Measurements from ENCODE around the gene CTSO.

CTSO gene

DNA sequence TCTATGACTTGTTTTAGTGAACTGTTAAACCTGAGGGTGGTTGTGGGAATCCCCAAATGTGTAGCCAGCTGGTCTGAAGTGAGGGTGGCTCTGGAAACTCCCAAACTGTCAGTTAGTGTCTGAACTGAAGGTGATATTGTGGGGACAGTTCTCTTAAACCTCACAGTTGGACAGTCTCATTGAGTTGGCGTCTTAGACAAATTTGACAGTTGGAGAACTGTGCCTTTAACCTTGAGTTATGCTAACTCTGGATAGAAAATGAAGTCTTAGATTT lies 20.7 kb upstream of the CTSO start:
- TF ChIP-seq ISL1 (CRISPR knock-in tag; IDR thresholded peaks at IDR 0.05): no peak
- TF ChIP-seq, protein P1, sequence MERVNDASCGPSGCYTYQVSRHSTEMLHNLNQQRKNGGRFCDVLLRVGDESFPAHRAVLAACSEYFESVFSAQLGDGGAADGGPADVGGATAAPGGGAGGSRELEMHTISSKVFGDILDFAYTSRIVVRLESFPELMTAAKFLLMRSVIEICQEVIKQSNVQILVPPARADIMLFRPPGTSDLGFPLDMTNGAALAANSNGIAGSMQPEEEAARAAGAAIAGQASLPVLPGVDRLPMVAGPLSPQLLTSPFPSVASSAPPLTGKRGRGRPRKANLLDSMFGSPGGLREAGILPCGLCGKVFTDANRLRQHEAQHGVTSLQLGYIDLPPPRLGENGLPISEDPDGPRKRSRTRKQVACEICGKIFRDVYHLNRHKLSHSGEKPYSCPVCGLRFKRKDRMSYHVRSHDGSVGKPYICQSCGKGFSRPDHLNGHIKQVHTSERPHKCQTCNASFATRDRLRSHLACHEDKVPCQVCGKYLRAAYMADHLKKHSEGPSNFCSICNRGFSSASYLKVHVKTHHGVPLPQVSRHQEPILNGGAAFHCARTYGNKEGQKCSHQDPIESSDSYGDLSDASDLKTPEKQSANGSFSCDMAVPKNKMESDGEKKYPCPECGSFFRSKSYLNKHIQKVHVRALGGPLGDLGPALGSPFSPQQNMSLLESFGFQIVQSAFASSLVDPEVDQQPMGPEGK (CRISPR knock-in tag; IDR thresholded peaks at IDR 0.05; ENCODE audit: borderline replicate concordance): no peak
- TF ChIP-seq BACH2 (CRISPR knock-in tag; IDR thresholded peaks at IDR 0.05; ENCODE audit: borderline replicate concordance): no peak
- TF ChIP-seq, protein P2, sequence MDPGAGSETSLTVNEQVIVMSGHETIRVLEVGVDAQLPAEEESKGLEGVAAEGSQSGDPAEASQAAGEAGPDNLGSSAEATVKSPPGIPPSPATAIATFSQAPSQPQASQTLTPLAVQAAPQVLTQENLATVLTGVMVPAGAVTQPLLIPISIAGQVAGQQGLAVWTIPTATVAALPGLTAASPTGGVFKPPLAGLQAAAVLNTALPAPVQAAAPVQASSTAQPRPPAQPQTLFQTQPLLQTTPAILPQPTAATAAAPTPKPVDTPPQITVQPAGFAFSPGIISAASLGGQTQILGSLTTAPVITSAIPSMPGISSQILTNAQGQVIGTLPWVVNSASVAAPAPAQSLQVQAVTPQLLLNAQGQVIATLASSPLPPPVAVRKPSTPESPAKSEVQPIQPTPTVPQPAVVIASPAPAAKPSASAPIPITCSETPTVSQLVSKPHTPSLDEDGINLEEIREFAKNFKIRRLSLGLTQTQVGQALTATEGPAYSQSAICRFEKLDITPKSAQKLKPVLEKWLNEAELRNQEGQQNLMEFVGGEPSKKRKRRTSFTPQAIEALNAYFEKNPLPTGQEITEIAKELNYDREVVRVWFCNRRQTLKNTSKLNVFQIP (CRISPR knock-in tag; IDR thresholded peaks at IDR 0.05; ENCODE audit: borderline replicate concordance, low read depth): no peak
- TF ChIP-seq ZNF565 (CRISPR knock-in tag; conservative IDR thresholded peaks at IDR 0.05; ENCODE audit: low read depth): no peak
- no peak for TF ChIP-seq CSDC2 (CRISPR knock-in tag; IDR thresholded peaks at IDR 0.05)
- no peak for TF ChIP-seq TOX (CRISPR knock-in tag; IDR thresholded peaks at IDR 0.05; ENCODE audit: borderline replicate concordance)
- TF ChIP-seq RARB (CRISPR knock-in tag; IDR thresholded peaks at IDR 0.05): no peak
- TF ChIP-seq ZC3H10 (CRISPR knock-in tag; IDR thresholded peaks at IDR 0.05): no peak
- TF ChIP-seq, protein P3, sequence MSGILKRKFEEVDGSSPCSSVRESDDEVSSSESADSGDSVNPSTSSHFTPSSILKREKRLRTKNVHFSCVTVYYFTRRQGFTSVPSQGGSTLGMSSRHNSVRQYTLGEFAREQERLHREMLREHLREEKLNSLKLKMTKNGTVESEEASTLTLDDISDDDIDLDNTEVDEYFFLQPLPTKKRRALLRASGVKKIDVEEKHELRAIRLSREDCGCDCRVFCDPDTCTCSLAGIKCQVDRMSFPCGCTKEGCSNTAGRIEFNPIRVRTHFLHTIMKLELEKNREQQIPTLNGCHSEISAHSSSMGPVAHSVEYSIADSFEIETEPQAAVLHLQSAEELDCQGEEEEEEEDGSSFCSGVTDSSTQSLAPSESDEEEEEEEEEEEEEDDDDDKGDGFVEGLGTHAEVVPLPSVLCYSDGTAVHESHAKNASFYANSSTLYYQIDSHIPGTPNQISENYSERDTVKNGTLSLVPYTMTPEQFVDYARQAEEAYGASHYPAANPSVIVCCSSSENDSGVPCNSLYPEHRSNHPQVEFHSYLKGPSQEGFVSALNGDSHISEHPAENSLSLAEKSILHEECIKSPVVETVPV (CRISPR knock-in tag; IDR thresholded peaks at IDR 0.05): no peak
- TF ChIP-seq ARNTL (CRISPR knock-in tag; IDR thresholded peaks at IDR 0.05; ENCODE audit: borderline replicate concordance, low read depth): no peak
- no peak for TF ChIP-seq ESRRG (CRISPR knock-in tag; IDR thresholded peaks at IDR 0.05)
- no peak for ATAC-seq

DNA sequence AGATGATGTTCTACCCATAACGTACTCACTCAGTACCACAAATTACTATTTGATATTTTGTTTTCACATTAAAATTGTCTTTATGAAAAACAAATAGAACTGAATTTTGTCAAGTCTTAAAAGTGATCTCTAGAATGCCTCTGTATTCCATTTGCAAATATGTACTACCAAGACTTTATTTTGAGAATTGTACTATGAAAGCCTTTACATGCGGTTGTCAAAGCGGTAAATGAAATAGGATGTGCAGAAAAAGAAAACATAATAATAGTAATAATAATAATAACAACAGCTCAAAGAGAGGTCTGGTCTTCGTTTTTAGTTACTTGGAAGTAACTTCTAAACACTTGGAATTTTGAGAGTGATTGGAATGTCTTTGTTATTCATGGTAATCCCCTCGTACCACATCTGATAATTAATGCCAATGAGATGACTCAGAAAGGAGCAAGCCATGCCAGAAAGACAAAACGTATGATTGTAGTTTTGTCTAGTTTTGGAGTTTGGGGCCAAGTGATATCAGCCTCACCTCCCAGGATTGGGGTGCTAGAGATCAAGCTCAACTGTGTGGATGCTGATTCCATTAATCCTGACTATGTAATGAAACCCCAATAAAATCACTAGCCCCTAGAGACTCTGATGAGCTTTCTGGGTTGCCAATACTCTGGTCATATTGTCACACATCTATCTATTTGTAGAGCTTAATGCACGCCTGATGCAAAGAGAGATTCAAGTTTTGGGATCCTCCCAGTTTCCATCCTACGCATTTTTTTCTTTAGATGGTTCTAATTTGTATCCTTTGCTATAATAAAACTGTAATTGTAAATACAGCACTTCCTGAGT lies 20.2 kb upstream of the CTSO start:
- TF ChIP-seq, protein P3 (CRISPR knock-in tag; IDR thresholded peaks at IDR 0.05): no peak
- TF ChIP-seq, protein P4, sequence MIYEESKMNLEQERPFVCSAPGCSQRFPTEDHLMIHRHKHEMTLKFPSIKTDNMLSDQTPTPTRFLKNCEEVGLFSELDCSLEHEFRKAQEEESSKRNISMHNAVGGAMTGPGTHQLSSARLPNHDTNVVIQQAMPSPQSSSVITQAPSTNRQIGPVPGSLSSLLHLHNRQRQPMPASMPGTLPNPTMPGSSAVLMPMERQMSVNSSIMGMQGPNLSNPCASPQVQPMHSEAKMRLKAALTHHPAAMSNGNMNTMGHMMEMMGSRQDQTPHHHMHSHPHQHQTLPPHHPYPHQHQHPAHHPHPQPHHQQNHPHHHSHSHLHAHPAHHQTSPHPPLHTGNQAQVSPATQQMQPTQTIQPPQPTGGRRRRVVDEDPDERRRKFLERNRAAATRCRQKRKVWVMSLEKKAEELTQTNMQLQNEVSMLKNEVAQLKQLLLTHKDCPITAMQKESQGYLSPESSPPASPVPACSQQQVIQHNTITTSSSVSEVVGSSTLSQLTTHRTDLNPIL (CRISPR knock-in tag; IDR thresholded peaks at IDR 0.05; ENCODE audit: low read depth): no peak
- TF ChIP-seq ZNF70 (CRISPR knock-in tag; IDR thresholded peaks at IDR 0.05) (no peak), PPARA (CRISPR knock-in tag; IDR thresholded peaks at IDR 0.05; ENCODE audit: borderline replicate concordance) (no peak), ZC3H10 (CRISPR knock-in tag; IDR thresholded peaks at IDR 0.05) (no peak), SNAI2 (CRISPR knock-in tag; IDR thresholded peaks at IDR 0.05) (no peak), ARNTL (CRISPR knock-in tag; IDR thresholded peaks at IDR 0.05; ENCODE audit: borderline replicate concordance, low read depth) (no peak), ZFP30 (CRISPR knock-in tag; IDR thresholded peaks at IDR 0.05) (no peak), ESRRG (CRISPR knock-in tag; IDR thresholded peaks at IDR 0.05) (no peak), ZFP3 (CRISPR knock-in tag; IDR thresholded peaks at IDR 0.05) (no peak), ZNF8 (CRISPR knock-in tag; IDR thresholded peaks at IDR 0.05) (no peak), ZNF565 (CRISPR knock-in tag; conservative IDR thresholded peaks at IDR 0.05; ENCODE audit: low read depth) (no peak), RARB (CRISPR knock-in tag; IDR thresholded peaks at IDR 0.05) (no peak)
- TF ChIP-seq, protein P5, sequence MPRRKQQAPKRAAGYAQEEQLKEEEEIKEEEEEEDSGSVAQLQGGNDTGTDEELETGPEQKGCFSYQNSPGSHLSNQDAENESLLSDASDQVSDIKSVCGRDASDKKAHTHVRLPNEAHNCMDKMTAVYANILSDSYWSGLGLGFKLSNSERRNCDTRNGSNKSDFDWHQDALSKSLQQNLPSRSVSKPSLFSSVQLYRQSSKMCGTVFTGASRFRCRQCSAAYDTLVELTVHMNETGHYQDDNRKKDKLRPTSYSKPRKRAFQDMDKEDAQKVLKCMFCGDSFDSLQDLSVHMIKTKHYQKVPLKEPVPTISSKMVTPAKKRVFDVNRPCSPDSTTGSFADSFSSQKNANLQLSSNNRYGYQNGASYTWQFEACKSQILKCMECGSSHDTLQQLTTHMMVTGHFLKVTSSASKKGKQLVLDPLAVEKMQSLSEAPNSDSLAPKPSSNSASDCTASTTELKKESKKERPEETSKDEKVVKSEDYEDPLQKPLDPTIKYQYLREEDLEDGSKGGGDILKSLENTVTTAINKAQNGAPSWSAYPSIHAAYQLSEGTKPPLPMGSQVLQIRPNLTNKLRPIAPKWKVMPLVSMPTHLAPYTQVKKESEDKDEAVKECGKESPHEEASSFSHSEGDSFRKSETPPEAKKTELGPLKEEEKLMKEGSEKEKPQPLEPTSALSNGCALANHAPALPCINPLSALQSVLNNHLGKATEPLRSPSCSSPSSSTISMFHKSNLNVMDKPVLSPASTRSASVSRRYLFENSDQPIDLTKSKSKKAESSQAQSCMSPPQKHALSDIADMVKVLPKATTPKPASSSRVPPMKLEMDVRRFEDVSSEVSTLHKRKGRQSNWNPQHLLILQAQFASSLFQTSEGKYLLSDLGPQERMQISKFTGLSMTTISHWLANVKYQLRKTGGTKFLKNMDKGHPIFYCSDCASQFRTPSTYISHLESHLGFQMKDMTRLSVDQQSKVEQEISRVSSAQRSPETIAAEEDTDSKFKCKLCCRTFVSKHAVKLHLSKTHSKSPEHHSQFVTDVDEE (CRISPR knock-in tag; IDR thresholded peaks at IDR 0.05): no peak
- TF ChIP-seq, protein P2 (CRISPR knock-in tag; IDR thresholded peaks at IDR 0.05; ENCODE audit: borderline replicate concordance, low read depth): no peak
- ATAC-seq: no peak

Data from SK-N-SH treated with all-trans-retinoic acid at 6 μM for 48 hours (cell line).